ENCODE results near the gene LCNL1.

Gene LCNL1

GRCh38 chr9:136946228-136947027 is 36.4 kb upstream of the LCNL1 start:
- in situ Hi-C loops (cut with MboI; ENCODE audit: low sequenced_read_pairs), result no loop called here

DNA sequence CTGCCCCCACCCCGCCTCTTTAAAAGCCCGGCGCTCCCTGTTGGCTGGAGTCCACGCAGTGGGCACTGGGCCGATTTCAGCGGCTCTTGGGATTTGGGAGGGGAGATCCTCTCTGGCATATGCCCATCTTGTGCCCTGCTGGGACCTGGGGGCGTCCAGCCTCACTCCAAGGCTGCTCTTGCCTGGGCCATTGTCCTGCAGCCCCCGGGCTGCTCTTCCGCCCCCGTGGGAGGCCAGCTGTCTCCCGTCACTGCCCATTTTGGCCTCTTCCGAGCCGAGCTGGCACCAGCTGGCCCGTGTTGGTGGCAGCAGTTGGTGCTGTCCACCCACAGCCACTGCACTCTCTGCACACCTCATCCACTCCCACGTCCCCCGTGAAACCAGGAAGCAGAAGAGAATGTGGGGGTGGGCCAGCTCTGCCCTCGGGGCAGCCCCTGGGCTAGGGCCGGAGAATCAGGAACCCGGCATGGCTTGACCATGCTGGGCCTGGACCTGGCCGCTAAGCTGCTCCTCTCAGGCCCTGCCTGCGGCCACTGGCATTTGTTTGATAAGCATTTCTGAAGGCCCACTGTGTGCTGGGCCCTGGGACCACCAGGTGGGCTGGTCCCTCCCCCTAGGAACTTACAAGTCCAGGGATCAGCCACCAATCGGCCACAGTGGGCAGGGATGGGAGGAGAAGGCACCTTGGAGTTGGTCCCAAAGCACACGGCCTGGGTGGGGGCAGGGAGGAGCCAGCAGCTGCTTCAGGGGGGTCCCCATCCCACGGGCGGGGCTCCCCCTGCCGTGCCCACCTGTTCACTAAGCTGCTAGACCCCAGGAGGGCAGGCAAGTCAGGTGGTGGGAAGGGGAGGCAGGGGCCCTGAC is 35.5 kb upstream of the LCNL1 start:
- in situ Hi-C loops (cut with MboI; ENCODE audit: low sequenced_read_pairs), result no loop called here

DNA sequence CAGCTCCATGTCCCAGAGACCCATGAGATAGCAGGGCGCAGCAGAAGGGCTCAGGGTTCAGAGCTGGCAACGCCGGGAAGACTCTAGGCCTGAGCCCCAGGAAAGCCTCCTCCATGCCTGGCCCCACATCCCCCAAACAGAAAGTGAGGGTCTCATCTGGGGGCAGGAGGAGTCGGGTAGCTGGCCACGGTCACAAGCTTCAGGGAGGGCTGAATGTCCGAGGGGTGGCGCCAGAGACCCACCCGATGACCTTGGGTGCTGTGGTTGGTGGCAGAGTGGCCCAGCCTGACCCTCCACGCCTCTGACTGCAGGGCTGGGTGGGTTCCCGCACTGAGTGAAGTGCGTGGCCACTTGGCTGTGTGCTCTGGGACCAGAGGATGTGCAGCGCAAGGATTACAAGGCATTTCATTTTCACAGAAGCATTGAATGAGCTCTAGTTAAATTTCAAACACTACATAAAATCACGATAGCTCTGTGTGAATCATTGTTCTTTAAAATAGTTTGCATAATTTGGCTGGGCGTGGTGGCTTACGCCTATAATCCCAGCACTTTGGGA is 34.8 kb upstream of the LCNL1 start:
- in situ Hi-C loops (cut with MboI; ENCODE audit: low sequenced_read_pairs), result no loop called here

DNA sequence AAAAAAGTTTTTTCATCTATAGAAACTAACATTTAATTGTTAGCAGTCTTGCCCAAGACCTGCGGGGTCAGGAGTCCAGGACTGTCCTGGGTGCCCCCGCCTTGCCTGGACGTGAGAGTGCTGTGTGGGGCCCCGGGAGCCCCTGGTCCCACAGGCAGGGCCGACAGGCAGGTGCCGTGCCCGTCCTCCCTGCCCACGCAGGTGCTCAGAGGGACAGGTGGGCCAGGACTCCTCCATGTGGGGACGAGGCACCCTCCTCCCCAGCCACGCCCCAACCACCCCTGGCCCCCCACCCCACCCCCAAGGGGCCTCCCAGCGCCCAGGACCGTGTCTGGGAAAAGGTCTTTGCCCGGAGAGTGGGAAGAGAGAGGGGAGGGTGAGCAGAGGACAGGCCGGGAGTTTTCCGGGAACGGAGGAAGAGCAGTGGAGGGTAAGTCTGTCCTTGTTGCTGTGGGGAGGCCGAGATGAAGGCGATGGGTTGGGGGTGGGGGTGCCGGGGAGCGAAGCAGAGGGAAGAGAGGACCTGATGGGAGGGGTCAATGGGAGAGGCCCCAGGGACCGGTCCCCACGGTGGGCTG is 33.5 kb upstream of the LCNL1 start:
- in situ Hi-C loops (cut with MboI; ENCODE audit: low sequenced_read_pairs), result no loop called here

- in situ Hi-C loops (cut with MboI; ENCODE audit: low sequenced_read_pairs), result no loop called here
These were observed 32.8 kb upstream of the LCNL1 start for GRCh38 chr9:136949817-136950655.

GRCh38 chr9:136950656-136951276 is 32.0 kb upstream of the LCNL1 start:
- in situ Hi-C loops (cut with MboI; ENCODE audit: low sequenced_read_pairs), result no loop called here

DNA sequence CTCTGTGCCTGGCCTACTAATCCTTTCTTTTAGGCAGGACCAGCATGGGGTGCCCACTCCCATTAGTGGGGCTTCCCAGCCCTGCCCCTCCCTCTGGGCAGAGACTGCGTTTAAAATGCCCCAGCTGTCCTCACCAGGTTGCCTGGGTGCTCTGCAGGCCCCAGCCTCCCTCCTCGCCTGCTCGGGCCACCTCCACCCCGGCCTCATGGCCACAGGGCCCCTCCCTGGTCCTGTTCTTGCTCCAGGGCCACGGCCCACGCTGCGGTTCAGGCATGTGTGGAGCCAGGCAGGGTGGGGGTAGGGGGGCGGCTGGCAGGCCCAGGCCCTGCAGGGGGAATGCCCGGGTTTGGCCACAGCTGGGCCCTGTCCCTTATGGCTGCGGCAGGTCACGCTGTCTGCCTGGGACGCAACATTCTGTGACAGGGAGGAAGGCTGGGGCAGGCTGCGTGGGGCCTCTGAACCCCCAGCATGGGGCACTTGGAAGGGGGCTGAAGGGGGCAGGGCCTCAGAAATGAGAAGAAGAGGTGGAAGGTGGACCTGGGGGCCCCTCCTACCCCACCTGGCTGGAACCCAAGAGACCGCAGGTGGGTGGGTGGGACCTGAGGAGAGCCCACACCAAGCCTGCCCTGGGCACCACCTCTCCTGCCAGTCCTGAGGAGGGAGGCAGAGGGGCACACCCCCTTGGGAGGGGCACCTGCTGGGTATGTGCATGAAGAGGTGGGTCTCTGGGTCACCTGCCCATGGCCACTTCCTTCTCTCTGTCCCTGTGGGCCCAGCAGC is 31.1 kb upstream of the LCNL1 start, which contains the start of gene LCN12:
TSS of gene LCN12 (plus strand) at position 733 of the 780 bp plus-strand sequence. CDS start 55 bp downstream, outside the sequence.
- in situ Hi-C loops (cut with MboI; ENCODE audit: low sequenced_read_pairs), result no loop called here

GRCh38 chr9:136952321-136952850 is 30.4 kb upstream of the LCNL1 start:
- in situ Hi-C loops (cut with MboI; ENCODE audit: low sequenced_read_pairs), result no loop called here

DNA sequence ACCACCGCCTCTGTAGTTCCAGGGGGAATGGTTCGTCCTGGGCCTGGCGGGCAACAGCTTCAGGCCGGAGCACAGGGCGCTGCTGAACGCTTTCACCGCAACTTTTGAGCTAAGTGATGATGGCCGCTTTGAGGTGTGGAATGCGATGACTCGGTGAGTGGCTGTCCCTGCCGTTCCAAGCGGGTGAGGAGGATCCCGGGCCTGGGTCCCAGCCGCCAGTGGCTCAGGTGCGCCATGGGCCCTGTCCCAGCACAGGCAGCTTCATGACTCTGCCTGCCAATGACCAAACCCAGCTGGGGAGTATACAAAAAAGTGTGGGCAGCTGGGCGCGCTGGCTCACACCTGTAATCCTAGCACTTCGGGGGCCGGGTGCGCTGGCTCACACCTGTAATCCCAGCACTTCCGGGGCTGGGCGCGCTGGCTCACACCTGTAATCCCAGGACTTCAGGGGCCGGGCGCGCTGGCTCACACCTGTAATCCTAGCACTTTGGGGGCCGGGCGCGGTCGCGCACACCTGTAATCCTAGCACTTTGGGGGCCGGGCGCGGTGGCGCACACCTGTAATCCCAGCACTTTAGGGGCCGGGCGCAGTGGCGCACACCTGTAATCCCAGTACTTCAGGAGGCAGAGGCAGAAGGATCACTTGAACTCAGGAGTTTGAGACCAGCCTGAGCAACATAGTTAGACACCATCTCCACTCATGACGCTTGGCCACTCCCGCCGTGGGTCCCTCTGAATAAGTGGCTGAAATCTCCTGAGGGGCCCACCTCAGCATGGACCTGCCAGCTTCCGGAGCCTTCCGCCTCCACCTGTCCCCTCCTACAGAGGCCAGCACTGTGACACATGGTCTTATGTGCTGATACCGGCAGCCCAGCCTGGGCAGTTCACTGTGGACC is 29.7 kb upstream of the LCNL1 start:
- in situ Hi-C loops (cut with MboI; ENCODE audit: low sequenced_read_pairs), result no loop called here

DNA sequence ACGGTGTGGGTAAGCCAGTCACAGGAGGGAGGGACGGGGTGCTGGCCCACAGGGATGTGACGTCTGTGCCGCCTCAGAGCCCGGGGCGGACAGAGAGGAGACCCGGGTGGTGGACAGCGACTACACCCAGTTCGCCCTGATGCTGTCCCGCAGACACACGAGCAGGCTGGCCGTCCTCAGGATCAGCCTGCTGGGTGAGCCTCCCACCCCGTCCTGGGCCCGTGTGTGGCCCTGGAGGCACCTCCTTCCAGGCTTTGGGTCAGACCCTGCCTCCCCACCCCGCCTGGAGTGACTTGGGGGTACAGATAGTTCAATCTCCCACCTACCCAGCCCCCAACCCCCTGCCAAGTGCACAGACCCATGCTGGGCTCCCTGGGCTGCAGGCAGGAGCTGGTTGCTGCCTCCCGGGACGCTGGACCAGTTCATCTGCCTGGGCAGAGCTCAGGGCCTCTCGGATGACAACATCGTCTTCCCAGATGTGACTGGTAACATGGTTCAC is 29.0 kb upstream of the LCNL1 start:
- in situ Hi-C loops (cut with MboI; ENCODE audit: low sequenced_read_pairs), result no loop called here

GRCh38 chr9:136954270-136955083 is 28.3 kb upstream of the LCNL1 start:
- in situ Hi-C loops (cut with MboI; ENCODE audit: low sequenced_read_pairs), result no loop called here

DNA sequence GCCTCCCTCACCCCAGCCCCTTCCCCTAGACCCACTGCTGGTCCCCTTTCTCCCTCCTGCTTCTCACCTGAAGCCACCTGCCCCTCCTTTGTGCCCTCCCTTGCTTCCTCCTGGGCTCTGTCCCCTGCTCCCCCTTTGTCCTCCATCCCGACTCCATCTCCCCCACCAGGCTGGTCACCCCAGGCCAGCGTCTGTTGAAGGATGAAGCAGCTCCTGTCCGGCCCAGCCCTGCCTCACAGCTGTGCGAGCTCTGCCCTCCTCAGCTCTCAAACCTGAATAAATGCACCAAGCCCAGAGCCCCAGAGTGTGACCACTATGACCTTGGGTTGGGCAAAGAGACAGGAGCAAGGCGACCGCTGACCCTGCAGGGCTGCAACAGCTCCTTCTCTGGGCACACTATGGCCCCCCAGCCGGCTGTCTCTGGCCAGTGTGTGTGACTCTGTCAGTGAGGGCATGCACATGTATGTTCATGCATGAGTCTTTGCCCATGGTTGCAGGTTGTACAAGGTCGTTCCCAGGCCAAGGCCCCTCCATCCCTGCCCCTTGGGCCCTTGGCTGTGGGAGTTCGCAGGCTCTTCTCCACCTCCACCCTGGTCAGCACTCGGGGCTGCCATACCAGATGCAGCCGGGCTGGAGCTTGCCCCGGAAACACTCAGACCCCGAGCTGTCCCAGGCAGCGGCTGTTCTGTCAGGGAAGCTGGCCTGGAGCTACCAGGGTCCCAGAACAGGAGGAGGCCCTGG is 27.4 kb upstream of the LCNL1 start:
- in situ Hi-C loops (cut with MboI; ENCODE audit: low sequenced_read_pairs), result no loop called here

DNA sequence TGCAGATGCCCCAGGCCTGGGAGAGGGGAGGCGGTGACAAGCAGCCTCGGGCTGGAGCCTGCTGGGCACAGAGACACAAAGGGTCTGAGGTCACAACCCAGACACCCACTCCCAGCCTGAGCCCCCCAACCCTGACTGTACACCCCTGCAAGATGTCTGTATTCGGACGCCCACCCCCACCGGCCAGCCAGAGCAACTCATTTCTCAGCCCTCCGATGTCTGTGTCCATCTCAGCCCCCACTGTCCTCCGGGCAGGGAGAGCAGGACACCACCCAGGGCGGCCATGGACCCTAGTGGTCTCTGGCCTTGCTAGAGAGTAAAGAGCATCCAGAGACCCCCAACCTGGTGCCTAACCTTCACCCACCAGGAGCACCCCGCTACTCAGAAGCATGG is 26.9 kb upstream of the LCNL1 start:
- in situ Hi-C loops (cut with MboI; ENCODE audit: low sequenced_read_pairs), result no loop called here

DNA sequence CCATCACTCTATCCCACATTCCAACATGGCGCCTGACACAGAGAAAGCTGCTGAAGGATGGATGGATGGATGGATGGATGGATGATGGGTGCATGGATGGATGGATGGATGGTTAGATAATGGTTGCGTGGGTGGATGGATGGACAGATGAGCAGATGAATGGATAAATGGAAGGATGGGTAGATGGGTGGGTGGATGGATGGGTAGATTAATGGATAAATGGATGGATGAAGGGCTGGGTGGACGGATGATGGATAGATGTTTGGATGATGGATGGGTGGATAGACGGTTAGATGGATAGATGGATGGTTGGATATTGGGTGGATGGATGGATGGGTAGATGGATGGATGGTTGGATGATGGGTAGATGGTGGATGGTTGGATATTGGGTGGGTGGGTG is 26.2 kb upstream of the LCNL1 start:
- in situ Hi-C loops (cut with MboI; ENCODE audit: low sequenced_read_pairs), result no loop called here

DNA sequence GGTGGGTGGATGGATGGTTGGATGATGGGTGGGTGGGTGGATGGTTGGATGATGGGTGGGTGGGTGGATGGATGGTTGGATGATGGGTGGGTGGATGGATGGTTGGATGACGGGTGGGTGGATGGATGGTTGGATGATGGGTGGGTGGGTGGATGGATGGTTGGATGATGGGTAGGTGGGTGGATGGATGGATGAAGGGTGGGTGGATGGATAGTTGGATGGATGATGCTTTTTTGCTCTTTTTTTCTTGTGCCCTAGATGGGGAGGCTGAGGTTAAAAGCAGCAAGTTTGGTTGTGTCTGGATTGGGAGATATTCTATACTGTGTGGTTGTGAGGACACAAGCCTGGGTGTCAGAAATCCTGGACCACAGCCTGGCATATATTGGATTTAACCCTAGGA is 25.3 kb upstream of the LCNL1 start:
- in situ Hi-C loops (cut with MboI; ENCODE audit: low sequenced_read_pairs), result no loop called here

DNA sequence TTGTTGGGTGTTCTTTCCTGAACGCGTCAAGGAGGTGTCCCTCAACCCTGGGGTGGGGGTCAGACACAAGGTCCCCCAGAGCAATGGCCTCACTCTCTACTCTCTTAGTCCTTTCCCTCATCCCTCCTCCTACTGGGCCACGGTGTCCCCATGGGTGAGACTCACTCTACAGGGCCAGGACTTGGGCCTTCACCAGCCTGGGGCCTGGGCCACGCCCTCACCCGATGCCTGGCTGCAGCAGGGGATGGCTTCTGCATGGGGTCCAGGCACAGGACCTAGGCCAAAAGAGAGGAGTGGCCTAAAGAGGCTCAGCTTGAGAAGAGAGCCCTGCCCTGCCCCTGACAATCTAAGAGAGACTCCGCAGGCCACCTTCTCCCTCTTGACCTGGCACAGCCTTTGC is 24.9 kb upstream of the LCNL1 start:
- in situ Hi-C loops (cut with MboI; ENCODE audit: low sequenced_read_pairs), result no loop called here

Data from hTERT RPE-1 (cell line).